Measurements from ENCODE around the gene VCL. TPM values are rescaled to one million over a fixed set of nuclear protein-coding genes. Genes with fewer than 3 reads are reported as not detected.

Gene VCL
- total RNA-seq, 1 experiment from 2014 or later, result 382 TPM

GRCh38 chr10:73997461-73997786 is 492 bp upstream of the VCL start:
- peak overlapping the region; percentile 85 for H2AFZ ChIP-seq (ENCODE audit: low read length)
- peak overlapping the region; percentile 73 for H3K4me3 ChIP-seq (ENCODE audit: low read length)
- H4K20me1 ChIP-seq (ENCODE audit: low read length), result peaks cover 41% of the 10 kb centered on the region
- H3K9me3 ChIP-seq (ENCODE audit: low read length), result no peaks in the 10 kb centered on the region
- no peaks in the 10 kb centered on the region for H3K9me2 ChIP-seq (replicated peaks; ENCODE audit: low read length)
- BruUV-seq (replicated peaks), result no TSS peak
- intact Hi-C loops (cut with micrococcal nuclease), result loop anchor here (1.0 to 5.0 kb wide), 4 partner anchors 31 to 225 kb away; a partner anchor contains a TSS
- DNase-seq, result no peak
- TF ChIP-seq CTCF (conservative IDR thresholded peaks at IDR 0.05; ENCODE audit: low read depth, low read length), result no peak
- TF ChIP-seq EZH2 (IDR thresholded peaks at IDR 0.05; ENCODE audit: low read length, unreplicated experiment), result no peak
- peaks cover 31% of the 10 kb centered on the region for H3K4me1 ChIP-seq (ENCODE audit: insufficient read depth, low read length)
- ATAC-seq, result peak; percentile 26
- peaks cover 13% of the 10 kb centered on the region for H3F3A ChIP-seq (ENCODE audit: low read length, unreplicated experiment)
- ChIA-PET POLR2A (ENCODE audit: unreplicated experiment) (interaction anchor here (0.6 to 3.6 kb wide), 18 partner anchors 8 to 205 kb away, joined by 3 to 28 read pairs (median 5); no protein-coding TSS in a partner anchor), CTCF (interaction anchor here (0.5 to 2.0 kb wide), 6 partner anchors 38 to 112 kb away, joined by 4 to 10 read pairs (median 5); no protein-coding TSS in a partner anchor)
- peak overlapping the region; percentile 35 for H3K9ac ChIP-seq (ENCODE audit: low read length)
- H3K4me2 ChIP-seq (ENCODE audit: low read length), result peak overlapping the region; percentile 78
- H3K79me2 ChIP-seq (ENCODE audit: low read length), result peaks cover 45% of the 10 kb centered on the region
- H3K36me3 ChIP-seq (ENCODE audit: low read depth, low read length), result peaks cover 26% of the 10 kb centered on the region
- peak overlapping the region; percentile 16 for H3K27ac ChIP-seq (ENCODE audit: low read length)
- H3K27me3 ChIP-seq (ENCODE audit: low read length), result no peaks in the 10 kb centered on the region

- H3K9ac ChIP-seq (ENCODE audit: low read length), result peak overlapping the region; percentile 78
- peaks cover 49% of the 10 kb centered on the region for H4K20me1 ChIP-seq (ENCODE audit: low read length)
- no peak overlapping the region for H2AFZ ChIP-seq (ENCODE audit: low read length)
- peaks cover 13% of the 10 kb centered on the region for H3F3A ChIP-seq (ENCODE audit: low read length, unreplicated experiment)
- H3K9me2 ChIP-seq (replicated peaks; ENCODE audit: low read length), result no peaks in the 10 kb centered on the region
- POLR2A ChIA-PET (ENCODE audit: unreplicated experiment), result interaction anchor here (0.5 to 3.6 kb wide), 12 partner anchors 10 to 820 kb away, joined by 3 to 27 read pairs (median 6); partner anchors contain the start of gene ADK
- H3K27me3 ChIP-seq (ENCODE audit: low read length), result no peaks in the 10 kb centered on the region
- peak overlapping the region; percentile 79 for H3K4me2 ChIP-seq (ENCODE audit: low read length)
- H3K4me3 ChIP-seq (ENCODE audit: low read length), result peak overlapping the region; percentile 73
- H3K79me2 ChIP-seq (ENCODE audit: low read length), result peaks cover 57% of the 10 kb centered on the region
- peak overlapping the region; percentile 66 for H3K27ac ChIP-seq (ENCODE audit: low read length)
- TF ChIP-seq EZH2 (IDR thresholded peaks at IDR 0.05; ENCODE audit: low read length, unreplicated experiment) (no peak), EZH2phosphoT487 (IDR thresholded peaks at IDR 0.05; ENCODE audit: borderline replicate concordance, low read length) (no peak), CTCF (conservative IDR thresholded peaks at IDR 0.05; ENCODE audit: low read depth, low read length) (no peak)
- intact Hi-C loops (cut with micrococcal nuclease), result loop anchor here (5.0 kb wide), 2 partner anchors 194 to 226 kb away; a partner anchor contains a TSS
- H3K36me3 ChIP-seq (ENCODE audit: low read depth, low read length), result peaks cover 31% of the 10 kb centered on the region
- H3K4me1 ChIP-seq (ENCODE audit: insufficient read depth, low read length), result peaks cover 37% of the 10 kb centered on the region
- CTCF ChIA-PET, result interaction anchor here (0.8 to 2.1 kb wide), 13 partner anchors 10 to 112 kb away, joined by 3 to 15 read pairs (median 6); no protein-coding TSS in a partner anchor
- BruUV-seq (replicated peaks), result TSS peak; percentile 97
- ATAC-seq, result peak; percentile 0
- no peak for DNase-seq
- H3K9me3 ChIP-seq (ENCODE audit: low read length), result no peaks in the 10 kb centered on the region
Observed at GRCh38 chr10:73998623-73998928, 660 bp downstream of the VCL start.
